Measurements from ENCODE around the gene MALT1. TPM values are rescaled to one million over a fixed set of nuclear protein-coding genes. Genes with fewer than 3 reads are reported as not detected.

MALT1 gene
- polyA plus RNA-seq, 1 donor from 2014 or later, result 40.5 TPM

DNA sequence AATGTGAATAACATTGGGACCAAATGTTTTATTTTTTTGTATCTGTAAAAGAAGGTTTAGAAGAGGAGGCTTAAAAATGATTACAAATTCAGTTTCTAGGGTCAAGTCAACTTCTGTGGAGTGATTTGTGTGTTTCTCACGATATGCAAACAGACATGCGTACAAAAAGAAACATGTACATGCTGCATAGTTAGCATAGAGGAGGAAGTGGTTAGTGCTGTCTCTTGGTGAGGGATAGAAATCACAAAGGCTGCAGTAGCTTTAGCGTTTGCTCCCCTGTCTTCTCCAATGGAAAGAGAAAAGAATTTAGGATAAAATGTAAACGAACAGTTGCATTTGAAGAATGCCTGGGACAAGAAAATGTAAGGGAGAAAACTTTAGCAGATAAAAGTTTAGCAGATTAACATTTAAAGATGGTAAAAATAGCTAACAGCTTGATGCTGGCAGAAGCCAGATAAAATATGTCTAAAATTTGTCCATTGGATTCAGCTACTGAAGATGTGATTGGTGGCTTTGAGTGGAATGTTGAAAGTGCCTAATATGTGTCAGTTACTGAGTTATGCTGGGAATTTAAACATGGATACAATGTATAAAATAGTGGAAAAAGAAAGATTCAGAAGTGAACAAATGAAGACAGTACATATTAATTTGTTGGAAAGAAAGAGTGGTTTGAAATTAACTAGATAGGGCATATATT, 44.9 kb downstream of the MALT1 start:
- no peaks in the 10 kb centered on the region for H3K36me3 ChIP-seq (ENCODE audit: insufficient read depth, low read length)
- no peak for TF ChIP-seq EZH2 (IDR thresholded peaks at IDR 0.05; ENCODE audit: borderline replicate concordance, insufficient read depth, low read length, poor library complexity, severe bottlenecking)
- TF ChIP-seq SMC3 (conservative IDR thresholded peaks at IDR 0.05; ENCODE audit: poor library complexity), result no peak
- no peak for TF ChIP-seq TAF1 (IDR thresholded peaks at IDR 0.05; ENCODE audit: low read depth)
- TF ChIP-seq, protein P1, sequence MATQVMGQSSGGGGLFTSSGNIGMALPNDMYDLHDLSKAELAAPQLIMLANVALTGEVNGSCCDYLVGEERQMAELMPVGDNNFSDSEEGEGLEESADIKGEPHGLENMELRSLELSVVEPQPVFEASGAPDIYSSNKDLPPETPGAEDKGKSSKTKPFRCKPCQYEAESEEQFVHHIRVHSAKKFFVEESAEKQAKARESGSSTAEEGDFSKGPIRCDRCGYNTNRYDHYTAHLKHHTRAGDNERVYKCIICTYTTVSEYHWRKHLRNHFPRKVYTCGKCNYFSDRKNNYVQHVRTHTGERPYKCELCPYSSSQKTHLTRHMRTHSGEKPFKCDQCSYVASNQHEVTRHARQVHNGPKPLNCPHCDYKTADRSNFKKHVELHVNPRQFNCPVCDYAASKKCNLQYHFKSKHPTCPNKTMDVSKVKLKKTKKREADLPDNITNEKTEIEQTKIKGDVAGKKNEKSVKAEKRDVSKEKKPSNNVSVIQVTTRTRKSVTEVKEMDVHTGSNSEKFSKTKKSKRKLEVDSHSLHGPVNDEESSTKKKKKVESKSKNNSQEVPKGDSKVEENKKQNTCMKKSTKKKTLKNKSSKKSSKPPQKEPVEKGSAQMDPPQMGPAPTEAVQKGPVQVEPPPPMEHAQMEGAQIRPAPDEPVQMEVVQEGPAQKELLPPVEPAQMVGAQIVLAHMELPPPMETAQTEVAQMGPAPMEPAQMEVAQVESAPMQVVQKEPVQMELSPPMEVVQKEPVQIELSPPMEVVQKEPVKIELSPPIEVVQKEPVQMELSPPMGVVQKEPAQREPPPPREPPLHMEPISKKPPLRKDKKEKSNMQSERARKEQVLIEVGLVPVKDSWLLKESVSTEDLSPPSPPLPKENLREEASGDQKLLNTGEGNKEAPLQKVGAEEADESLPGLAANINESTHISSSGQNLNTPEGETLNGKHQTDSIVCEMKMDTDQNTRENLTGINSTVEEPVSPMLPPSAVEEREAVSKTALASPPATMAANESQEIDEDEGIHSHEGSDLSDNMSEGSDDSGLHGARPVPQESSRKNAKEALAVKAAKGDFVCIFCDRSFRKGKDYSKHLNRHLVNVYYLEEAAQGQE (IDR thresholded peaks at IDR 0.05; ENCODE audit: borderline replicate concordance), result no peak
- TF ChIP-seq CTCF (IDR thresholded peaks at IDR 0.05; ENCODE audit: poor library complexity, severe bottlenecking), result no peak
- no peaks in the 10 kb centered on the region for H3F3A ChIP-seq (ENCODE audit: insufficient read depth, low read length, poor library complexity, severe bottlenecking)
- H4K20me1 ChIP-seq (ENCODE audit: insufficient read depth), result no peaks in the 10 kb centered on the region
- H3K4me2 ChIP-seq (ENCODE audit: low read length), result no peak overlapping the region
- no peak overlapping the region for H2AFZ ChIP-seq (ENCODE audit: low read depth, low read length)
- no peak overlapping the region for H3K9ac ChIP-seq (ENCODE audit: low read length)
- no peaks in the 10 kb centered on the region for H3K9me2 ChIP-seq (ENCODE audit: insufficient read depth, low read length)
- H3K27ac ChIP-seq (ENCODE audit: low read length), result no peak overlapping the region
- H3K4me3 ChIP-seq (ENCODE audit: low read length), result no peak overlapping the region
- no peaks in the 10 kb centered on the region for H3K79me2 ChIP-seq (replicated peaks; ENCODE audit: insufficient read depth, low read length)
- H3K9me3 ChIP-seq (ENCODE audit: low read length), result no peaks in the 10 kb centered on the region
- no peaks in the 10 kb centered on the region for H3K27me3 ChIP-seq (ENCODE audit: insufficient read depth, low read depth, low read length)

GRCh38 chr18:58721566-58722239, 50.4 kb downstream of the MALT1 start:
- no peaks in the 10 kb centered on the region for H3K79me2 ChIP-seq (replicated peaks; ENCODE audit: insufficient read depth, low read length)
- no peaks in the 10 kb centered on the region for H3K27me3 ChIP-seq (ENCODE audit: insufficient read depth, low read depth, low read length)
- TF ChIP-seq RAD21 (conservative IDR thresholded peaks at IDR 0.05), result no peak
- TF ChIP-seq CTCF (IDR thresholded peaks at IDR 0.05; ENCODE audit: poor library complexity, severe bottlenecking), result no peak
- TF ChIP-seq, protein P1 (IDR thresholded peaks at IDR 0.05; ENCODE audit: borderline replicate concordance), result no peak
- no peak for TF ChIP-seq TAF1 (IDR thresholded peaks at IDR 0.05; ENCODE audit: low read depth)
- no peak for TF ChIP-seq SMC3 (conservative IDR thresholded peaks at IDR 0.05; ENCODE audit: poor library complexity)
- TF ChIP-seq EP300 (conservative IDR thresholded peaks at IDR 0.05; ENCODE audit: poor library complexity, severe bottlenecking), result no peak
- no peak for TF ChIP-seq MXI1 (conservative IDR thresholded peaks at IDR 0.05; ENCODE audit: poor library complexity, severe bottlenecking)
- TF ChIP-seq POLR2AphosphoS5 (IDR thresholded peaks at IDR 0.05), result no peak
- TF ChIP-seq EZH2 (IDR thresholded peaks at IDR 0.05; ENCODE audit: borderline replicate concordance, insufficient read depth, low read length, poor library complexity, severe bottlenecking), result no peak
- H3K27ac ChIP-seq (ENCODE audit: low read length), result no peak overlapping the region
- no peaks in the 10 kb centered on the region for H3K36me3 ChIP-seq (ENCODE audit: insufficient read depth, low read length)
- no peaks in the 10 kb centered on the region for H3F3A ChIP-seq (ENCODE audit: insufficient read depth, low read length, poor library complexity, severe bottlenecking)
- H2AFZ ChIP-seq (ENCODE audit: low read depth, low read length), result no peak overlapping the region
- H3K4me3 ChIP-seq (ENCODE audit: low read length), result no peak overlapping the region
- no peaks in the 10 kb centered on the region for H4K20me1 ChIP-seq (ENCODE audit: insufficient read depth)
- H3K9me3 ChIP-seq (ENCODE audit: low read length), result no peaks in the 10 kb centered on the region
- no peaks in the 10 kb centered on the region for H3K9me2 ChIP-seq (ENCODE audit: insufficient read depth, low read length)
- H3K4me2 ChIP-seq (ENCODE audit: low read length), result no peak overlapping the region
- H3K9ac ChIP-seq (ENCODE audit: low read length), result no peak overlapping the region
